HG03135 (cell line): ENCODE measurements around the gene PLEKHA3.
A peak's percentile ranks its signal among the peaks of the same experiment; 100 is the strongest.

ENCODE experiments used
- ATAC-seq: cut with Tn5 transposase; IDR thresholded peaks from one replicate; pipeline ENCODE4 v1.9.1; 2021; ENCODE audit warnings: mild to moderate bottlenecking, moderate library complexity; ENCODE audit not compliant: unreplicated experiment

PLEKHA3 gene

GRCh38 chr2:178478439-178479274 is 1.6 kb upstream of the PLEKHA3 start, which contains the start of gene FKBP7:
Gene FKBP7 (minus strand): TSS chr2:178478600. CDS start chr2:178478499, 101 bp downstream.
- peak; percentile 47 for ATAC-seq

GRCh38 chr2:178479275-178479616 is 1.0 kb upstream of the PLEKHA3 start:
- ATAC-seq: no peak

GRCh38 chr2:178479758-178480226 is 465 bp upstream of the PLEKHA3 start:
- no peak for ATAC-seq

- ATAC-seq: peak; percentile 40
Observed at GRCh38 chr2:178482437-178482836, 2.2 kb downstream of the PLEKHA3 start.

DNA sequence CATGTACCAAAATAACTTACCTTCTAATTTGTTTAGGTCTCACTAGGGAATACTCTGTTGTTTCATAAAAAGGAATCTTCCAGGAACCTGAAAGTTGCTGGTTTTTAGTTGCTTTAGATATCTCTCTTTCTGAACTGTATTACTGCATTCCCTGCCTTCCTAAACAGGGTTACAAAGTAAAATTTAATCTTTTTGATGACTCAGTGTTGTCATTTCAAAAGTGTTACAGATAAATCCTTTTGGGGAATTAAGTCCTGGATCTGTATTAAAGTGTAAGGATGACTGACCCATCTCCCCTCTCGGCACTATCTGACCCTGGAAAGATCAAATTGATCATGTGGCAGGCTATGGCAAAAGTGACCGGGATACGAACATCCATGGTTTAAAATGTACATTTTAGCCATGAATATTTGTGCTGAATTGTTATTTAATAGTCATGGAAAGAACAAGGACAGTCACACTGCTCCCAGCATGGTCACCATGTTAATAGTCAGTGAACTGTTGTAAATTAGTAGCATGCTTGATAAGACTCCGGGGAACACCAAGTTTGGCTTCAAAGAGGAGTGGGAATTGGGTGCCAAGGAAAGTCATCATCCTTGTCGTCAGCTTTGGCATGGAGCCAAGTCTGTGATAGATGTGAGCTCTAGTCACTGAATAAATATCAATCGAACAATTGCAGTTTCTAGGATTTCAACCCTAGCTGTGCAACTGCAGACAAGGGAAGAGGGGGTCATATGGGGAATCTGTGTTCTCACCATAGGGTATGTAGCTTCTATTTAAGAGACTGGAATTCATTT is 4.2 kb downstream of the PLEKHA3 start:
- ATAC-seq: no peak

- ATAC-seq: no peak
Observed at GRCh38 chr2:178485356-178485755, 5.1 kb downstream of the PLEKHA3 start.

DNA sequence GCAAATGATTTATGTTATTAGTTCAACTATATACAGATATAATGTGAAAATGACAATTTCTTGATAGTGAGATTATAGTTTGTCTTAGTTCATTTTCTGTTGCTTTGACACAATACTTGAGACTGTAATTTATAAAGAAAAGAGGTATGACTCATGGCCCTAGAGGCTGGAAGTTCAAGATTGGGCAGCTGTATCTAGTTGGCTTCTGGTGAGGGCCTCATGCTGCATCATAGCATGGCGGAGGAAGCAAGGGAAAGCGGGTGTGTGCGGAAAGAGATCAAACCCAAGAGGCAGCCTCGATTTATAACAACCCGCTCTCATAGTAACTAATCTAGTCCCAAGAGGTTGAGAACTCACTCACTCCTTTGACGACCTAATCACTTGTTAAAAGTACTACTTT is 11.4 kb downstream of the PLEKHA3 start:
- no peak for ATAC-seq

DNA sequence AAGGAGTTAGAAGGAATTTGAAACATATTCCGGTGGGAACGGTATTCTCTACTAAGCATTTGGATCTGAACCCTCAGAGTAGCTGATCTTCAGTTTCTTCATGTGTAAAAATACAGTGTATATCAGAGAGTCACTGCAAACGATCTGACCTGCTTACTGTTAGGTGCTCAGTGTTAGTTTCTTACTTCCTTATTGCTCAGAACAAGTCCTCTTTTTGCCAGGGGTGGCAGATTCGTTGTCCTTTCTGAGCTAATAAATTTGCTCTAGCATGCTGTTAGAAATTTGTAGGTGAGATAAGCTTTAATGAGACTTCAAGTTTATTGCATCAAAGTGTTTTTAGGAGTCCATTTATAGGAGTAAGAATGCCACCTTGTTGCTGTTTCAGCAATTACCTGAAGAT is 15.8 kb downstream of the PLEKHA3 start:
- ATAC-seq: no peak

DNA sequence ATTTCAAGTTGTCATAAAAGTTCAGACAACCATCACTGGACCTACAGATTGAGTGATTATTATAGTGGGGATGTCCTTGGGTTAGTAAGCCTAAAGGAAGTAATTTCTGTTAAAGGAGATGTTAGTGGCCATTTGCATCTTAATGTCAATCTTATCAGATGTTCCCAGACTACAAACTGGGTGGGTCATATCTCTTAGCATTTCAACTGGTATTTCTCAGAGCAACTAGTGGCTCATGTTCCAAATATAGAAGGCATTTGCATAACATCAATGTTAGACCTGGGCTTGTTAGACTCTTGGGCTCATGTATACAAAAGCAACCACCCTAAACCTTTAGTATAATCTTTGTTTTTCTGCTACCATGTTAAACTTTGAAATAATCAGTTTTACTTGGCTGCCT is 17.9 kb downstream of the PLEKHA3 start:
- no peak for ATAC-seq

GRCh38 chr2:178499640-178500039 is 19.4 kb downstream of the PLEKHA3 start:
- no peak for ATAC-seq

DNA sequence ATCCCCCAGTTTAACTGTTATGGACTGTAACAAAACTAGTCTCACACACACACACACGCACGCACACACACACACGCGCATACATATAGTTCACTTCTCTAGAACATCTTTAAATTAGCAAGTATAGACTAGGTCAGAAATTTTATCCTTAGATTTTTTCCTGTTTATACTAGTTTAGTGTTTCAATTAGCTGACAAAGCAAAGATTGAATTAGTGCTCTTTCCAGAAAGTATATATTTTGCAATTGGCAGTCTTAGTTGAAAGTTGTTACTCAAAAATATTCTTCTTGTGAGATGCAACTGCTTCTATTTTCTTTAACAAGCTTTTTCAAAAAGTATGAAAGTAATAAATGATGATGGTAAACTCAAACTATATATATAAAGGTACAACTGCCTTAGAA is 22.5 kb downstream of the PLEKHA3 start:
- no peak for ATAC-seq

GRCh38 chr2:178506101-178506500 is 25.8 kb downstream of the PLEKHA3 start:
- no peak for ATAC-seq

DNA sequence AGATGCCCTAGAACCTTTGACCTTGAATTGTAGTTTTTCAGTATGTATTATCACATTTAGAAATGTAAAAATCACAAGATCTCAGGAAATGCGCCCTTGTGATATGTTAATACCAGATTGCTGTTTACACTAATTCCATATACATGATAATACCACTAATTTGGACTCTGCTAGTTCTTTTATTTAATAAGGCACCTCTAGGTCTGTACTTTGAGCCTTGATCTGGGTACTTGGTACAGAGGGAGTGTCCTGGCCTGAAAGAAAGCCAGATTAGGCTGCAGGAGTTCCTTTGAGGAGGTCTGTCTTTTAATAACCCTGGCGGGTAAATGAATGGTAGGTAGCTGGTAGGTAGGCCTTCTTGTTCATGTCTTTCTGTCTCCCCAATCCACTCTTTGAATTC is 26.3 kb downstream of the PLEKHA3 start:
- no peak for ATAC-seq

GRCh38 chr2:178506949-178507348 is 26.7 kb downstream of the PLEKHA3 start:
- no peak for ATAC-seq

- no peak for ATAC-seq
Observed at GRCh38 chr2:178508646-178509045, 28.4 kb downstream of the PLEKHA3 start.

DNA sequence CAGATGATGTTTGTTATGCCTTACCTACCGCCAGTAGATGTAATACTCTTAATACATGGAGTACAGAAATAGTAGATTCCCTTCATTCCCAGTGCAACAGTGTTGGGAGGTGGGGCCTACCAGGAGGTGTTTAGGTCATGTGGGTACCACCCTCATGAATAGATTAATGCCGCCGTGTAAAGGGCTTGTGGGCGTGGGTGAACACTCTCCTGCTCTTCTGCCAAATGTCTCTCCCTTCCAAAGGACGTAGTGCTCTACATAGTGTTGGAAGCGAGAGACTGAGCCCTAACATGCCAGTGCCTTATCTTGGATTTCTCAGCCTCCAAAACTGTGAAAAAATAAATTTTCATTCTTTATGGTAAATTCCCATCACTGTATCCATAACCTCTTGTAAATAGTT is 30.1 kb downstream of the PLEKHA3 start:
- no peak for ATAC-seq

GRCh38 chr2:178512484-178512883 is 32.2 kb downstream of the PLEKHA3 start:
- ATAC-seq: no peak

DNA sequence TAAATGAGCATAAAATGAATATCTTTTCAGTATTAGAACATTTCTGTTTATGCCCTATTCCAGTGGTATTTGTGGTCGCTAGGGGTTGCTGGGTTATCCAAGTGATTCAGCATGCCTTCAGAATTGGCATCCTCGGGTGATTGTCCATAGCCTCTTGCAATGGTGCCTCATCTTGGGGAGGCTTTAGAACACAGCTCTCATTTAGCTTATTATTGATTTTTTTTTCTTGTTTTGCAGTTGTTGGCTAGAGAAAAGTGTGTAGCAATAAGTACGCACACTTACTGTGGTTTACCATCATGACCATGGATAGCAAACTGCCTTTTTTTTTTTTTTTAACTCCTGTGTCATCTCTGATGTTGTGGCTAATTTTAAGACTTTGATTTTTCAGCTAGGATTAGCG is 33.6 kb downstream of the PLEKHA3 start:
- ATAC-seq: no peak

DNA sequence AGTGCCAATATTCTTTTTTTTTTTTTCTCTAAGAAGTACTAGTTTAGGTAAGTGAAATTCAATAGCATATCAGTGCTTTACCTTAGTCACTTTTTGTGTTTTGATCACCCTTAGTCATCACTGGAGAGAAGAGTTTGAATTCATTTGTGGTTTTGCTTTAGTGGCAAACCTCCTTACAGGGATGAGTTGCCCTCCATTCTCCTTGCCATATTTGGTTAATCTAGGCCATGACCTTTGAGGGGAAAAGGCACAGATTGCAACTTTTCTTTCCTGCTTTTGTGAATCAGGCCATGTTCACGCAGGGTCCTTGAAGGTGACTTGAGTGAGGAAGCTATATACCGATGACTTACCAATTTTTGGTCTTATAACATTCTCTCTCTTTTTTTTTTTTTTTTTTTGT is 34.4 kb downstream of the PLEKHA3 start:
- ATAC-seq: no peak

- ATAC-seq: no peak
Observed at GRCh38 chr2:178517496-178517895, 37.2 kb downstream of the PLEKHA3 start.

DNA sequence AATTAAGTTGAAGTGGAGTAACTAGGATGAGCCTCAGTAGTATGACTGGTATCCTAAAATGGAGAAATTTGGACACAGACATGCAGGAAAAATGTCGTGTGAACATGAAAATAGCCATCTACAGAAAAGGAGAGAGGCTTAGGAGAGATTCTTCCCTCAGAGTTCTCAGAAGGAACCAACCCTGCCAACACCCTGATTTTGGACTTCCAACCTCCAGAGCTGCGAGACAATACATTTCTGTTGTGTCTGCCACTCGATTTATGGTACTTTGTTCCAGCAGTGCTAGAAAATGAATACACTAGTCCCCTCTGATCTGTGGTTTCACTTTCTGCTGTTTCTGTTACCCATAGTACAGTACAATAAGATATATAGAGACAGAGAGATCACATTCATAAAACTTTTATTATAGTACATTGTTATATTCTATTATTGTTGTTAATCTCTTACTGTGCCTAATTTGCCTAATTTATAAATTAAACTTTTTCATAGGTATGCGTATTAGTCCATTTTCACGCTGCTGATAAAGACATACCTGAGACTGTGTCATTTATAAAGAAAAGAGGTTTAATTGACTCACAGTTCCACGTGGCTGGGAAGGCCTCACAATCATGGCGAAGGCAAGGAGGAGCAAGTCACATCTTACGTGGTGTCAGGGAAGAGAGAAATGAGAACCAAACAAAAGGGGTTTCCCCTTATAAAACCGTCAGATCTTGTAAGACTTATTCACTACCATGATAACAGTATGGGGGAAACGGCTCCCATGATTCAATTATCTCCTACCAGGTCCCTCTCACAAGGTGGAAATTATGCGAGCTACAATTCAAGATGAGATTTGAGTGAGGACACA is 41.3 kb downstream of the PLEKHA3 start:
- no peak for ATAC-seq
